22Rv1 (cell line): ENCODE results near the gene MMP21.

Source experiments
- CTCF ChIP-seq: fragments of 450-650 bp; IDR thresholded peaks from 2 replicates; pipeline ENCODE4 v1.5.1; 2017; ENCODE audit warnings: mild to moderate bottlenecking
- ZFX ChIP-seq: fragments of 450-650 bp; IDR thresholded peaks from 2 replicates; pipeline ENCODE4 v1.6.1; 2017; ENCODE audit warnings: antibody characterized with exemption, borderline replicate concordance

- TF ChIP-seq CTCF (no peak), ZFX (no peak)
Measured at GRCh38 chr10:125812128-125812750, 36.6 kb upstream of the MMP21 start.
